Hepatocyte (in vitro differentiated cells): ENCODE measurements around the gene CAMKK2. TPM values are rescaled to one million over a fixed set of nuclear protein-coding genes. Genes with fewer than 3 reads are reported as not detected.

Experiments used
- DNase-seq: peaks from one replicate; pipeline ENCODE4 v3.0.0-alpha.2; 2016; ENCODE audit warnings: low spot score
- H2AFZ ChIP-seq: fragments of 200-600 bp; sonication (generic); 2 replicates; pipeline ENCODE4 v1.6.0; 2016; ENCODE audit warnings: antibody characterized with exemption, mild to moderate bottlenecking
- H3K27ac ChIP-seq: fragments of 200-600 bp; sonication (generic); 2 replicates; pipeline ENCODE4 v1.5.1; 2016; ENCODE audit warnings: mild to moderate bottlenecking
- H3K27me3 ChIP-seq: fragments of 200-600 bp; sonication (generic); 2 replicates; pipeline ENCODE4 v1.6.1; 2016
- H3K36me3 ChIP-seq: fragments of 200-600 bp; sonication (generic); replicated peaks from 2 replicates; pipeline ENCODE4 v1.5.1; 2016; ENCODE audit warnings: low read depth; ENCODE audit not compliant: insufficient read depth
- H3K4me1 ChIP-seq: fragments of 200-600 bp; sonication (generic); 2 replicates; pipeline ENCODE4 v1.5.1; 2016; ENCODE audit warnings: mild to moderate bottlenecking, moderate library complexity; ENCODE audit not compliant: insufficient read depth
- H3K4me2 ChIP-seq: fragments of 200-600 bp; sonication (generic); 2 replicates; pipeline ENCODE4 v1.6.0; 2016
- H3K4me3 ChIP-seq: fragments of 200-600 bp; sonication (generic); 2 replicates; pipeline ENCODE4 v1.5.1; 2016; ENCODE audit warnings: mild to moderate bottlenecking
- H3K79me2 ChIP-seq: fragments of 200-600 bp; sonication (generic); 2 replicates; pipeline ENCODE4 v1.6.0; 2017; ENCODE audit warnings: mild to moderate bottlenecking
- H3K9me2 ChIP-seq: fragments of 200-600 bp; sonication (generic); replicated peaks from 2 replicates; pipeline ENCODE4 v1.6.0; 2017; ENCODE audit warnings: mild to moderate bottlenecking; ENCODE audit not compliant: insufficient read depth
- H3K9me3 ChIP-seq: fragments of 200-600 bp; sonication (generic); 2 replicates; pipeline ENCODE4 v1.5.1; 2016; ENCODE audit warnings: low read depth, mild to moderate bottlenecking
- H4K20me1 ChIP-seq: fragments of 200-600 bp; sonication (generic); 2 replicates; pipeline ENCODE4 v1.6.0; 2016; ENCODE audit warnings: mild to moderate bottlenecking; ENCODE audit not compliant: insufficient read depth, poor library complexity, severe bottlenecking
- CTCF ChIP-seq: fragments of 200-600 bp; sonication (generic); IDR thresholded peaks from 2 replicates; pipeline ENCODE4 v1.5.1; 2016; ENCODE audit warnings: antibody characterized with exemption, mild to moderate bottlenecking; ENCODE audit not compliant: poor library complexity
- EZH2 ChIP-seq: fragments of 200-600 bp; sonication (generic); IDR thresholded peaks from 2 replicates; pipeline ENCODE4 v1.6.1; 2016; ENCODE audit warnings: antibody characterized with exemption, mild to moderate bottlenecking, borderline replicate concordance
- EZH2phosphoT487 ChIP-seq: fragments of 200-600 bp; sonication (generic); IDR thresholded peaks from one replicate; pipeline ENCODE4 v1.6.1; 2018; ENCODE audit warnings: antibody characterized with exemption, mild to moderate bottlenecking, low read depth, moderate library complexity; ENCODE audit not compliant: unreplicated experiment, severe bottlenecking
- WGBS: methylation state at CpG from one replicate; pipeline ENCODE4 v1.1.6; 2016; ENCODE audit warnings: low lambda C conversion rate; ENCODE audit errors: missing lambda C conversion rate; 5-methylcytosine and 5-hydroxymethylcytosine counted together
- polyA plus RNA-seq: library from polyadenylated mRNA; unstranded; fragments of >200 nt; fragmentation: Nextera tagmentation; extraction: Ambion mirVana; gene quantifications from 2 replicates; pipeline ENCODE4 v1.2.1, GENCODE V29; 2016
- total RNA-seq: library from RNA; depleted of rRNA; stranded (reverse); fragments of >200 nt; gene quantifications from 2 replicates; pipeline ENCODE4 v1.2.3, GENCODE V29; 2014

The CAMKK2 gene
- total and polyA plus RNA-seq, 2 experiments from 2014 or later = 21.5 to 21.9 TPM

- H3K9me3 ChIP-seq = no peaks in the 10 kb centered on the region
- no peaks in the 10 kb centered on the region for H4K20me1 ChIP-seq
These were observed 9.1 kb downstream of the CAMKK2 start for GRCh38 chr12:121287267-121287954.

DNA sequence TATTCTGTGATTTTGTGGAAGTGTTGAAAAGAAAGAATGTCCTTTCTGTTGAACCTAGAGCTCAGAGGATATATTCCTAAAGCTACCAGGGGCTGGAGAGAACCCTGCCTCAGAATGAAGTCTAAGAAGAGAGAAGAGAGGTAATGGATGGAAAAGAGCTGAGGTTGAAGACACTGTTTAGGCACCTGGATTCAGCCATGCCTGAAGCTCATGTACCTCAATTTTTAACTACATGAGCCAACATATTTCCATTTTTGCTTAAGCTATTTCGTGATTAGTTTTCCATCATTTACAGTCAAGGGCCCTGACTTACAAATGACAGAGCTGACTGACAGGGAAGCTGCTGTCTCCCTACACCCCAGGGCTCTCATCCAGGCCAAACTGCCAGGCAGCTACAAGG is 10.7 kb downstream of the CAMKK2 start:
- Histone ChIP-seq H3K4me2 (no peak overlapping the region), H3K27me3 (no peaks in the 10 kb centered on the region)
- WGBS = 100% methylated on average over 1 of the region's 1 CpG

More at GRCh38 chr12:121287267-121287954, 9.1 kb downstream of the CAMKK2 start:
- Histone ChIP-seq H3K79me2 (peaks cover 39% of the 10 kb centered on the region), H3K4me3 (no peak overlapping the region), H3K4me1 (no peaks in the 10 kb centered on the region), H3K9me2 (no peaks in the 10 kb centered on the region), H3K27ac (no peak overlapping the region), H3K27me3 (no peaks in the 10 kb centered on the region), H2AFZ (no peak overlapping the region), H3K4me2 (no peak overlapping the region), H3K36me3 (no peaks in the 10 kb centered on the region)
- 90% methylated on average over 10 of the region's 10 CpGs for WGBS
- no peak for TF ChIP-seq EZH2phosphoT487
- TF ChIP-seq CTCF = no peak
- no peak for TF ChIP-seq EZH2
- DNase-seq = no peak

GRCh38 chr12:121284551-121285390 is 11.7 kb downstream of the CAMKK2 start:
- Histone ChIP-seq H3K36me3 (no peaks in the 10 kb centered on the region), H3K9me2 (no peaks in the 10 kb centered on the region), H4K20me1 (peaks cover 3% of the 10 kb centered on the region), H3K9me3 (no peaks in the 10 kb centered on the region), H2AFZ (no peak overlapping the region), H3K4me1 (no peaks in the 10 kb centered on the region), H3K4me2 (no peak overlapping the region), H3K79me2 (peaks cover 30% of the 10 kb centered on the region), H3K27ac (no peak overlapping the region), H3K4me3 (no peak overlapping the region), H3K27me3 (no peaks in the 10 kb centered on the region)
- DNase-seq = no peak
- no peak for TF ChIP-seq EZH2
- TF ChIP-seq EZH2phosphoT487 = no peak
- no peak for TF ChIP-seq CTCF
- 91% methylated on average over 14 of the region's 14 CpGs for WGBS

More for the DNA sequence above, 10.7 kb downstream of the CAMKK2 start:
- H2AFZ ChIP-seq = no peak overlapping the region
- H3K36me3 ChIP-seq = no peaks in the 10 kb centered on the region
- no peak for TF ChIP-seq EZH2
- TF ChIP-seq CTCF = no peak
- no peak for TF ChIP-seq EZH2phosphoT487
- H4K20me1 ChIP-seq = peaks cover 3% of the 10 kb centered on the region
- no peaks in the 10 kb centered on the region for H3K9me2 ChIP-seq
- no peaks in the 10 kb centered on the region for H3K4me1 ChIP-seq
- H3K79me2 ChIP-seq = peaks cover 36% of the 10 kb centered on the region
- no peak for DNase-seq
- no peak overlapping the region for H3K27ac ChIP-seq
- H3K9me3 ChIP-seq = no peaks in the 10 kb centered on the region
- no peak overlapping the region for H3K4me3 ChIP-seq
